Measurements from ENCODE around the gene CD151. TPM values are rescaled to one million over a fixed set of nuclear protein-coding genes. Genes with fewer than 3 reads are reported as not detected.

CD151 gene
- total and polyA plus RNA-seq, 4 experiments from 2014 or later, result 9.7 to 24.8 (median 22.1) TPM

- Histone ChIP-seq H3K4me3 (ENCODE audit: low read length in 2 of 2) (no peak overlapping the region), H3K9me3 (ENCODE audit: control insufficient read depth in 1 of 2, low read length in 2 of 2) (no peaks in the 10 kb centered on the region), H3K4me1 (ENCODE audit: insufficient read depth, low read length) (peaks cover 37% of the 10 kb centered on the region), H3K27ac (ENCODE audit: low read depth, low read length) (no peak overlapping the region), H3K27me3 (ENCODE audit: insufficient read depth, low read length) (no peaks in the 10 kb centered on the region), H3K36me3 (ENCODE audit: insufficient read depth, low read length) (peaks cover 5% of the 10 kb centered on the region)
- intact Hi-C loops (cut with micrococcal nuclease), result no loop called here
- no peaks in the 10 kb centered on the region for H3K9me3 Mint-ChIP-seq
- H3K27ac Mint-ChIP-seq, result no peak overlapping the region
- DNase-seq, result no peak
- ChIA-PET POLR2A (ENCODE audit: partially characterized antibody) (interaction anchor here (1.1 to 6.4 kb wide), 4 partner anchors 8 to 17 kb away, joined by 3 to 109 read pairs (median 52); partner anchors contain the start of genes CD151 and RPLP2), CTCF (ENCODE audit: partially characterized antibody) (no interaction called here)
- H3K4me1 Mint-ChIP-seq, result peaks cover 6 to 38% (median 18%) of the 10 kb centered on the region in 4 donors
- H3K36me3 Mint-ChIP-seq, result peaks cover 8 to 22% of the 10 kb centered on the region in 2 donors
- H3K27me3 Mint-ChIP-seq, result peaks cover 7 to 13% of the 10 kb centered on the region in 2 donors
- H3K4me3 Mint-ChIP-seq, result no peak overlapping the region
Observed at GRCh38 chr11:823441-824291, 9.1 kb upstream of the CD151 start.

- intact Hi-C loops (cut with micrococcal nuclease), result no loop called here
- Histone ChIP-seq H3K4me3 (ENCODE audit: low read length in 2 of 2) (no peak overlapping the region), H3K27me3 (ENCODE audit: insufficient read depth, low read length) (peaks cover 3% of the 10 kb centered on the region), H3K36me3 (ENCODE audit: insufficient read depth, low read length) (peaks cover 5% of the 10 kb centered on the region), H3K27ac (ENCODE audit: low read depth, low read length) (no peak overlapping the region), H3K9me3 (ENCODE audit: control insufficient read depth in 1 of 2, low read length in 2 of 2) (no peaks in the 10 kb centered on the region), H3K4me1 (ENCODE audit: insufficient read depth, low read length) (peaks cover 39% of the 10 kb centered on the region)
- DNase-seq, result no peak
- no peaks in the 10 kb centered on the region for H3K9me3 Mint-ChIP-seq
- POLR2A ChIA-PET (ENCODE audit: partially characterized antibody), result interaction anchor here (1.7 kb wide), 1 partner anchor 20 kb away, joined by 5 read pairs; no protein-coding TSS in a partner anchor
- H3K4me3 Mint-ChIP-seq, result no peak overlapping the region
- peaks cover 9 to 16% of the 10 kb centered on the region in 2 donors for H3K27me3 Mint-ChIP-seq
- CTCF ChIA-PET (ENCODE audit: partially characterized antibody), result no interaction called here
- H3K27ac Mint-ChIP-seq, result no peak overlapping the region
- H3K36me3 Mint-ChIP-seq, result peaks cover 8 to 22% of the 10 kb centered on the region in 2 donors
- peaks cover 6 to 42% (median 21%) of the 10 kb centered on the region in 4 donors for H3K4me1 Mint-ChIP-seq
Observed at GRCh38 chr11:824292-824880, 8.4 kb upstream of the CD151 start.

GRCh38 chr11:824942-825341 is 7.8 kb upstream of the CD151 start:
- H3K4me1 Mint-ChIP-seq, result peaks cover 6 to 45% (median 25%) of the 10 kb centered on the region in 4 donors
- Histone ChIP-seq H3K9me3 (ENCODE audit: control insufficient read depth in 1 of 2, low read length in 2 of 2) (no peaks in the 10 kb centered on the region), H3K36me3 (ENCODE audit: insufficient read depth, low read length) (peaks cover 5% of the 10 kb centered on the region), H3K4me3 (ENCODE audit: low read length in 2 of 2) (no peak overlapping the region), H3K4me1 (ENCODE audit: insufficient read depth, low read length) (peaks cover 44% of the 10 kb centered on the region), H3K27ac (ENCODE audit: low read depth, low read length) (no peak overlapping the region), H3K27me3 (ENCODE audit: insufficient read depth, low read length) (peaks cover 3% of the 10 kb centered on the region)
- intact Hi-C loops (cut with micrococcal nuclease), result no loop called here
- CTCF ChIA-PET (ENCODE audit: partially characterized antibody), result interaction anchor here (0.6 kb wide), 1 partner anchor 463 kb away, joined by 3 read pairs; no protein-coding TSS in a partner anchor
- DNase-seq, result no peak
- H3K27me3 Mint-ChIP-seq, result peaks cover 9 to 19% of the 10 kb centered on the region in 2 donors
- H3K9me3 Mint-ChIP-seq, result no peaks in the 10 kb centered on the region
- H3K36me3 Mint-ChIP-seq, result peaks cover 8 to 21% of the 10 kb centered on the region in 2 donors
- H3K27ac Mint-ChIP-seq, result no peak overlapping the region
- POLR2A ChIA-PET (ENCODE audit: partially characterized antibody), result interaction anchor here (1.7 kb wide), 1 partner anchor 21 kb away, joined by 5 read pairs; no protein-coding TSS in a partner anchor
- peak overlapping the region in 1 of 8 donors; percentile 9 for H3K4me3 Mint-ChIP-seq

GRCh38 chr11:825366-826226 is 7.2 kb upstream of the CD151 start:
- no peak overlapping the region for H3K27ac ChIP-seq (ENCODE audit: low read depth, low read length)
- ChIA-PET CTCF (ENCODE audit: partially characterized antibody) (interaction anchor here (0.6 kb wide), 1 partner anchor 463 kb away, joined by 3 read pairs; no protein-coding TSS in a partner anchor), POLR2A (ENCODE audit: partially characterized antibody) (interaction anchor here (1.5 to 1.7 kb wide), 2 partner anchors 16 to 21 kb away, joined by 5 to 6 read pairs; partner anchors contain the start of gene RPLP2)
- H3K36me3 ChIP-seq (ENCODE audit: insufficient read depth, low read length), result peaks cover 5% of the 10 kb centered on the region
- intact Hi-C loops (cut with micrococcal nuclease), result no loop called here
- H3K4me1 Mint-ChIP-seq, result peaks cover 6 to 41% (median 26%) of the 10 kb centered on the region in 4 donors
- H3K9me3 Mint-ChIP-seq, result no peaks in the 10 kb centered on the region
- peaks cover 9 to 19% of the 10 kb centered on the region in 2 donors for H3K27me3 Mint-ChIP-seq
- peaks cover 3% of the 10 kb centered on the region for H3K27me3 ChIP-seq (ENCODE audit: insufficient read depth, low read length)
- H3K36me3 Mint-ChIP-seq, result peaks cover 8 to 19% of the 10 kb centered on the region in 2 donors
- H3K4me1 ChIP-seq (ENCODE audit: insufficient read depth, low read length), result peaks cover 46% of the 10 kb centered on the region
- H3K4me3 Mint-ChIP-seq, result peak overlapping the region in 1 of 8 donors; percentile 9
- H3K4me3 ChIP-seq (ENCODE audit: low read length in 2 of 2), result no peak overlapping the region
- no peaks in the 10 kb centered on the region for H3K9me3 ChIP-seq (ENCODE audit: control insufficient read depth in 1 of 2, low read length in 2 of 2)
- no peak overlapping the region for H3K27ac Mint-ChIP-seq
- no peak for DNase-seq

- Histone ChIP-seq H3K4me1 (ENCODE audit: insufficient read depth, low read length) (peaks cover 45% of the 10 kb centered on the region), H3K9me3 (ENCODE audit: control insufficient read depth in 1 of 2, low read length in 2 of 2) (no peaks in the 10 kb centered on the region), H3K36me3 (ENCODE audit: insufficient read depth, low read length) (peaks cover 5% of the 10 kb centered on the region), H3K27ac (ENCODE audit: low read depth, low read length) (no peak overlapping the region), H3K4me3 (ENCODE audit: low read length in 2 of 2) (no peak overlapping the region), H3K27me3 (ENCODE audit: insufficient read depth, low read length) (peaks cover 3% of the 10 kb centered on the region)
- DNase-seq, result no peak
- H3K9me3 Mint-ChIP-seq, result no peaks in the 10 kb centered on the region
- H3K4me1 Mint-ChIP-seq, result peaks cover 5 to 37% (median 23%) of the 10 kb centered on the region in 4 donors
- H3K36me3 Mint-ChIP-seq, result peaks cover 8 to 19% of the 10 kb centered on the region in 2 donors
- H3K27ac Mint-ChIP-seq, result peak overlapping the region in 2 of 7 donors; percentile 31 to 41
- CTCF ChIA-PET (ENCODE audit: partially characterized antibody), result no interaction called here
- intact Hi-C loops (cut with micrococcal nuclease), result no loop called here
- H3K4me3 Mint-ChIP-seq, result peak overlapping the region; percentile 66 to 80 (median 72)
- POLR2A ChIA-PET (ENCODE audit: partially characterized antibody), result interaction anchor here (1.5 to 1.7 kb wide), 2 partner anchors 17 to 22 kb away, joined by 5 to 6 read pairs; partner anchors contain the start of gene RPLP2
- H3K27me3 Mint-ChIP-seq, result peaks cover 9 to 19% of the 10 kb centered on the region in 2 donors
Observed at GRCh38 chr11:826227-826621, 6.5 kb upstream of the CD151 start.

- H3K4me1 Mint-ChIP-seq, result peaks cover 5 to 42% (median 25%) of the 10 kb centered on the region in 4 donors
- intact Hi-C loops (cut with micrococcal nuclease), result no loop called here
- peaks cover 9 to 19% of the 10 kb centered on the region in 2 donors for H3K27me3 Mint-ChIP-seq
- H3K4me3 ChIP-seq (ENCODE audit: low read length in 2 of 2), result peak overlapping the region in 1 of 2 donors; percentile 35
- H3K9me3 ChIP-seq (ENCODE audit: control insufficient read depth in 1 of 2, low read length in 2 of 2), result no peaks in the 10 kb centered on the region
- H3K4me3 Mint-ChIP-seq, result peak overlapping the region; percentile 66 to 80 (median 72)
- no peak for DNase-seq
- ChIA-PET POLR2A (ENCODE audit: partially characterized antibody) (interaction anchor here (0.6 to 1.5 kb wide), 3 partner anchors 9 to 18 kb away, joined by 3 to 6 read pairs (median 4); partner anchors contain the start of gene RPLP2), CTCF (ENCODE audit: partially characterized antibody) (no interaction called here)
- H3K27ac Mint-ChIP-seq, result peak overlapping the region in 2 of 7 donors; percentile 41 to 48
- no peaks in the 10 kb centered on the region for H3K9me3 Mint-ChIP-seq
- peaks cover 5% of the 10 kb centered on the region for H3K36me3 ChIP-seq (ENCODE audit: insufficient read depth, low read length)
- peaks cover 8 to 18% of the 10 kb centered on the region in 2 donors for H3K36me3 Mint-ChIP-seq
- H3K4me1 ChIP-seq (ENCODE audit: insufficient read depth, low read length), result peaks cover 47% of the 10 kb centered on the region
- H3K27me3 ChIP-seq (ENCODE audit: insufficient read depth, low read length), result peaks cover 3% of the 10 kb centered on the region
- no peak overlapping the region for H3K27ac ChIP-seq (ENCODE audit: low read depth, low read length)
Observed at GRCh38 chr11:826836-827145, 6.0 kb upstream of the CD151 start.
